GM18505 (cell line): ENCODE data around the gene CAMTA1.
A peak's percentile ranks its signal among the peaks of the same experiment; 100 is the strongest.
"Not testable (repeated sequence)": the region's sequence is repeated elsewhere in the genome, so short reads cannot be mapped to it uniquely, and the experiment has no call there.

Source experiments
- ATAC-seq: cut with Tn5 transposase; IDR thresholded peaks from one replicate; pipeline ENCODE4 v1.9.1; 2021; ENCODE audit not compliant: unreplicated experiment
- POLR2A ChIP-seq: IDR thresholded peaks from 4 replicates; pipeline ENCODE4 v1.6.1; 2011; ENCODE audit warnings: borderline replicate concordance; ENCODE audit not compliant: insufficient read depth, insufficient read length; ENCODE audit errors: extremely low read depth

CAMTA1 gene

GRCh38 chr1:7690496-7691182, 905.4 kb downstream of the CAMTA1 start:
- TF ChIP-seq POLR2A: no peak
- no peak for ATAC-seq

DNA sequence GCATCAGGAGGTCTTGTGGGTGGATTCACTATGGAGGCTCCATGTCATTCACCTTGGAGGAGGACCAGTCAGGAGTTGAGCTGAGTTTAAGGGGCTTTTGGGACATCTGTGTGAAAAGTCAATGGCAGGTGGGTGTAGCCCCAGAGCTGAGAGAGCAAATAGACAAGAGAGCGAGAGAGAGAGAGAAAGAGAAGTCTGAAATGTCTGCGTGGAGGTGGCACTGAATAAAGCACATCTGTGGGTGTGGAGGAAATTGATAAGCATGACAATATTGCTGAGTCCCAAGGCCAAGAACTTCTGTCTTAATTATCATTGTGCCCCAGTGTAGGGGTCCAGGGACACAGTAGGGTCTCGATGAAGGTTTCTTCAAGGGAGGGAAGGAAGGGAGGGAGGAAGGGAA, 906.3 kb downstream of the CAMTA1 start:
- ATAC-seq: no peak
- no peak for TF ChIP-seq POLR2A

DNA sequence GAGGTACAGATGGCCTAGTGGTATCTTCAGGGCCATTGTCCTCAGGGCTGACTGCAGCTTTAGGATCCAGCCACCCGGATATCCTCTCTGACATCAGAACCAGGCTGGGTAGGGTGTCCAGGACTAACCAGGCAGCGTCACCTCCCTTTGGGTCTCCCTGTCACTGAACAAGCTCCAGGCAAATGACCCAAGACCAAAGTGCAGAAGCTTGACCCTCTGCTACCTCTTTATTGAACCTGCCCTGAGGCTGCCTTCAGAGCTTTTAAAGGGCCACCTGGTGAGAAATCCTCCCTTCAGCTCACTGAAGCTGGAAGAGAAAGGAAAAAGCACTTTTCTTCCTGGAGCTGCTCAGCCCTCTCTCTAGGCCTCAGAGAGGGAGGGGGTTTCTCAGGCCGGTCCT, 906.8 kb downstream of the CAMTA1 start:
- TF ChIP-seq POLR2A: no peak
- no peak for ATAC-seq

DNA sequence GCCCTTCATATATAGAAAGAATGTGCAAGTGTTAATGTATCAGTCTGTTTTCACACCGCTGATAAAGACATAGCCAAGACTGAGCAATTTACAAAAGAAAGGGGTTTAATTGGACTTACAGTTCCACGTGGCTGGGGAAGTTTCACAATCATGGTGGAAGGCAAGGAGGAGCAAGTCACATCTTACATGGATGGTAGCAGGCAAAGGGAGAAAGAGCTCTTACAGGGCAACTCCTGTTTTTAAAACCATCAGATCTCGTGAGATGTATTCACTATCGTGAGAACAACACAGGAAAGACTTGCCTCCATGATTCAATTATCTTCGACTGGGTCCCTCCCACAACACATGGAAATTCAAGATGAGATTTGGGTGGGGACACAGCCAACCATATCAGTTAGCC, 907.8 kb downstream of the CAMTA1 start:
- ATAC-seq: not testable (repeated sequence)

GRCh38 chr1:7693662-7694061, 908.4 kb downstream of the CAMTA1 start:
- no peak for ATAC-seq
- no peak for TF ChIP-seq POLR2A

DNA sequence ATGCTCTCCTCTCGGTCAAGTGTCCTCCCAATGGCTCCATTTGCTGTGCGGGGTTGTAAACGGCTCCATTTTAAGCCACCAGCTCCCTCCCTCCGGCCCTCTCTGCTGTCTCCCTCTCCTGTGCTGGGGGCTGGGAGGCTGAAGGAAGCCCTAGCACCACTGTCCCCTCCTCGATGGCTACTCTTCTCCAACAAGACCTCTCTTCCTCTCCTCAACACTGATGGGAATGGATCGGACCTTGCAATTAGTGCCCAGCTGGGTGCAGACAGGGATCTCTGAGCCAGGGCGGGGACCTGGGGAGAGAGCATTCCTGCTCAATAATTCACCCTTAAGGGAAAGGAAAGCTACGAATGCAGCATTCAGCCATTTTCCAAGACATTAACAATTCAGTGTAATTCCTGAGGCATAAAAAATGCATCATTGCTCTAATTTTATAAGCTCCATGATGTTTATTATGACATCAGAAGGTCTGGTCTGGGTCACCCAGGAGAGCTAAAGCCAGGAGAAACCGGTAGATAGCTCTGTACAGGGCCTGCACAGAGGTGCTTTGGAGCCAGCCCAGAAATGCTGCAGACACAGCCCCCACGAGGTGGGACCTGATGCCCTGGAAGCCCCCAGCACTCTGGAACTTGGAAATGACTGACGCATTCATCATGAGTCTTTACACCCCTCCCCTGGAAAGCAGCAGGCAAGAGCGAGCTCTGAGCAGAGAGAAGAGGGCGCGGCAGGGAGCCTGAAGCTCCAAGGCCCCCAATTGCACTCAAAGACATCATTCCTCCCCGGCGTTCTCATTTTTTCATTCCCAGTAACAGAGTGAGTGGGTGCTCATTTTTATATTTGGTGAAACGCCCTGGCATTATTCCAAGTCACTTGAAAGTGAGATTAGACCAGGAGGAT, 909.6 kb downstream of the CAMTA1 start:
- no peak for TF ChIP-seq POLR2A

GRCh38 chr1:7695497-7696117, 910.4 kb downstream of the CAMTA1 start:
- no peak for TF ChIP-seq POLR2A
- no peak for ATAC-seq

More for the DNA sequence above, 909.6 kb downstream of the CAMTA1 start:
- no peak for ATAC-seq

DNA sequence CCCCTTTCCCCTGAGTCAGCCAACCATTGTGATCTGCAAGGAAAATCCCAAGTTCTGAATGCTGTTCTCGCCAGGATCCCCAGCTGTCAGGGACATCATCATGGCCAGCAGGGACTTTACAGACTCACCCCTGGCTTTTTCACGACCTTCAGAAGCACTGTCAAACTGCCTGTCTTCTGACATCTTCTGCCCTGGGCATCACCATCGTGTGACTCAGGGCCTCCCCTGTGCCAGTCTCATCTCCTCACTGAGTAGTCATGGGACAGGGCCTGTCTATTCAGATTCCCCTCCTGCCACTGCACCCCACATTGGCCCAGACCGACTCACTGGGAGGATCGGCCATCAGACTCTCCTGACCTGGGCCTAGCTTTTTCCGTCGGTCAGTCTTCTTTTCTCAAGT, 913.4 kb downstream of the CAMTA1 start:
- TF ChIP-seq POLR2A: no peak
- no peak for ATAC-seq

GRCh38 chr1:7702365-7702764, 917.1 kb downstream of the CAMTA1 start:
- ATAC-seq: no peak

GRCh38 chr1:7703321-7704213, 918.3 kb downstream of the CAMTA1 start:
- TF ChIP-seq POLR2A: no peak
- ATAC-seq: no peak

More at GRCh38 chr1:7702365-7702764, 917.1 kb downstream of the CAMTA1 start:
- no peak for TF ChIP-seq POLR2A

DNA sequence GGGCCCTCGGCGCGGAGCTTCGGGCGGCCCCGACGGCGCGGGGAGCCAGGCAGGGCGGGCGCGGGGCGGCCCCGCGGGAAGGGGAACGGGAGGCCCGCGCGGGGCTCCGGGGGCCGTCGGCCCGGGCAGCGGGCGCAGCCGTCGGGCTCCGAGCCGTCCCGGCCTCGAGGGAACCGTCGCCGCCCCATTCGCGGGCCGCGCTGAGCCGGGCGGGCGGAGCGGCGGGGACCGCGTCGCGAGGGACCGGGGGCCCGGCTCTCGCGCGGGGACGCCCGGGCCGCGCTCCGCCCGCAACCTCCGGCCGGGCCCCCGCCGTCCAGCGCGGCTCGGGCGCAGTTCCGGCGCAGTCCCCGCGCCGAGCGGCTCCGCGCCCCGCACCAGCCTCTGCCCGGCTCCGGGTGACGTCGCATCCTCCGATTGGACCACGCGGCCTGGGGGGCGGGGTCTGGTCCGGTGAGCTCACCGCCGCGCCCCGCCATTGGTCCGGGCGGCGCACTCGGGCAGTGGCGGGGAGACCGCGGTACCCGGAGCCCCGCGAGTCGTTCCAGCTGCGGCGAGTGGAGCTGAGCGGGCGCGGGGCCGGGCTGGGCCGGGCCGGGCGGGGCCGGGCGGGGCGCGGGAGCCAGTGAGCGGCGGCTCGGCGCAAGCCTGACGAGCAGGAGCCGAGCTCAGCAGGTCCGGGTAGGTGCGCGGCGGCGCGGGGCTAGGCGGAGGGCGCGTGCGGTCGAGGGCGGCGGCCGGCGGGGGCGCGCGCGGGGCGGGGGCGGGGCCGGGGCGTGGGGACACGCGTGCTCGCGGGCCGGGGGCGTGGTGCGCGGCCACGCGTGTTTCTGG, 919.2 kb downstream of the CAMTA1 start:
- TF ChIP-seq POLR2A: no peak
- peak; percentile 93 for ATAC-seq

GRCh38 chr1:7705048-7705907, 920.0 kb downstream of the CAMTA1 start:
- ATAC-seq: no peak
- no peak for TF ChIP-seq POLR2A

DNA sequence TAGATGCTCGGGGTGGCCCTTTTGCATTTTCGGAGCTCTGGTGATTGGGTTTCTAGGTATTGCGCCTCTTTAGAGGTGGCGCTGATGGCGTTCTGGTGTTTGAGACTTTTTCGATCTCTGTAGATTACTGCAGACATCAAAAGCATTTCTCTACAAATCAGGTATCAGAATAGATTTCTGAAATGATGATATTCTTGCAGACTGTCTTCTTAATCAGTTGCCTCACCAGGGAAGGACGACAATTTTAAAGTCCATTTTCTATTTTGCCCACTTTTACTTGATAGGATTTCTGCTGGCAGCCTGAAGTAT, 920.6 kb downstream of the CAMTA1 start:
- TF ChIP-seq POLR2A: no peak
- no peak for ATAC-seq
